Measurements from ENCODE around the gene CDH4. TPM values are rescaled to one million over a fixed set of nuclear protein-coding genes. Genes with fewer than 3 reads are reported as not detected.
"Not testable (repeated sequence)": the region's sequence is repeated elsewhere in the genome, so short reads cannot be mapped to it uniquely, and the experiment has no call there.

CDH4 gene
- total RNA-seq, 4 donors from 2014 or later, result not detected

GRCh38 chr20:61850926-61851900 lies 599.2 kb downstream of the CDH4 start:
- intact Hi-C loops (cut with DNase I; ENCODE audit: low total_unique reads), result no loop called here
- in situ Hi-C loops (cut with MboI; ENCODE audit: low pct_ligation_motif_present in 1 of 4, low pct_unique_long_range_greater_than_20kb in 1 of 4, low sequenced_read_pairs in 3 of 4), result no loop called here
- 62% methylated on average over 31 of the region's 32 CpGs; no CpG with 5 or more reads in 1 of the 2 donors for WGBS, 2 donors (ENCODE audit: low coverage in 1 of 2)

GRCh38 chr20:61852268-61853072 lies 600.4 kb downstream of the CDH4 start:
- in situ Hi-C loops (cut with MboI; ENCODE audit: low pct_ligation_motif_present in 1 of 4, low pct_unique_long_range_greater_than_20kb in 1 of 4, low sequenced_read_pairs in 3 of 4) (no loop called here), intact Hi-C loops (cut with DNase I; ENCODE audit: low total_unique reads) (no loop called here)
- Histone ChIP-seq H3K36me3 (no peaks in the 10 kb centered on the region), H3K4me1 (no peaks in the 10 kb centered on the region), H3K27me3 (no peaks in the 10 kb centered on the region), H3K9me3 (no peaks in the 10 kb centered on the region), H3K4me3 (no peak overlapping the region), H3K27ac (no peak overlapping the region)
- no peak for DNase-seq
- WGBS, 2 donors (ENCODE audit: low coverage in 1 of 2), result 88% methylated on average over 13 of the region's 29 CpGs; no CpG with 5 or more reads in 1 of the 2 donors
- no peak for TF ChIP-seq POLR2A (IDR thresholded peaks at IDR 0.05)
- no peak for TF ChIP-seq CTCF (IDR thresholded peaks at IDR 0.05)
- no peak for TF ChIP-seq POLR2AphosphoS5 (IDR thresholded peaks at IDR 0.05)
- TF ChIP-seq EP300 (IDR thresholded peaks at IDR 0.05; ENCODE audit: low read depth), result no peak

More at GRCh38 chr20:61850926-61851900, 599.2 kb downstream of the CDH4 start:
- Histone ChIP-seq H3K36me3 (no peaks in the 10 kb centered on the region), H3K4me1 (no peaks in the 10 kb centered on the region), H3K9me3 (no peaks in the 10 kb centered on the region), H3K27me3 (no peaks in the 10 kb centered on the region), H3K27ac (no peak overlapping the region), H3K4me3 (no peak overlapping the region)
- DNase-seq, result no peak
- no peak for TF ChIP-seq POLR2AphosphoS5 (IDR thresholded peaks at IDR 0.05)
- TF ChIP-seq EP300 (IDR thresholded peaks at IDR 0.05; ENCODE audit: low read depth), result no peak
- no peak for TF ChIP-seq POLR2A (IDR thresholded peaks at IDR 0.05)
- no peak for TF ChIP-seq CTCF (IDR thresholded peaks at IDR 0.05)

- intact Hi-C loops (cut with DNase I; ENCODE audit: low total_unique reads), result no loop called here
- Histone ChIP-seq H3K36me3 (no peaks in the 10 kb centered on the region), H3K9me3 (no peaks in the 10 kb centered on the region), H3K4me3 (no peak overlapping the region), H3K27ac (no peak overlapping the region), H3K4me1 (no peaks in the 10 kb centered on the region), H3K27me3 (no peaks in the 10 kb centered on the region)
- 82% methylated on average over 23 of the region's 24 CpGs; no CpG with 5 or more reads in 1 of the 2 donors for WGBS, 2 donors (ENCODE audit: low coverage in 1 of 2)
- DNase-seq, result no peak
- TF ChIP-seq POLR2AphosphoS5 (IDR thresholded peaks at IDR 0.05), result no peak
- TF ChIP-seq EP300 (IDR thresholded peaks at IDR 0.05; ENCODE audit: low read depth), result no peak
- TF ChIP-seq CTCF (IDR thresholded peaks at IDR 0.05), result no peak
- TF ChIP-seq POLR2A (IDR thresholded peaks at IDR 0.05), result no peak
- in situ Hi-C loops (cut with MboI; ENCODE audit: low pct_ligation_motif_present in 1 of 4, low pct_unique_long_range_greater_than_20kb in 1 of 4, low sequenced_read_pairs in 3 of 4), result no loop called here
Observed at GRCh38 chr20:61853073-61854005, 601.3 kb downstream of the CDH4 start.

GRCh38 chr20:61854538-61854937 lies 602.5 kb downstream of the CDH4 start:
- DNase-seq; intact Hi-C loops (cut with DNase I; ENCODE audit: low total_unique reads); H3K27me3 ChIP-seq; H3K27ac ChIP-seq; H3K4me3 ChIP-seq; in situ Hi-C loops (cut with MboI; ENCODE audit: low pct_ligation_motif_present in 1 of 4, low pct_unique_long_range_greater_than_20kb in 1 of 4, low sequenced_read_pairs in 3 of 4); H3K4me1 ChIP-seq; H3K36me3 ChIP-seq; H3K9me3 ChIP-seq: not testable (repeated sequence)
- WGBS, 2 donors (ENCODE audit: low coverage in 1 of 2), result 89% methylated on average over 4 of the region's 4 CpGs; no CpG with 5 or more reads in 1 of the 2 donors
